Skeletal muscle cell (primary cell): Measurements from ENCODE around the gene ANK3.

Experiments
- DNase-seq: peaks from one replicate; pipeline ENCODE4 v3.0.0-alpha.2; 2010; ENCODE audit warnings: low read depth
- H3K4me3 ChIP-seq: 2 replicates; pipeline ENCODE4 v1.5.1; 2011; ENCODE audit warnings: low read depth, mild to moderate bottlenecking, control low read depth, low read length, moderate library complexity

The ANK3 gene

DNA sequence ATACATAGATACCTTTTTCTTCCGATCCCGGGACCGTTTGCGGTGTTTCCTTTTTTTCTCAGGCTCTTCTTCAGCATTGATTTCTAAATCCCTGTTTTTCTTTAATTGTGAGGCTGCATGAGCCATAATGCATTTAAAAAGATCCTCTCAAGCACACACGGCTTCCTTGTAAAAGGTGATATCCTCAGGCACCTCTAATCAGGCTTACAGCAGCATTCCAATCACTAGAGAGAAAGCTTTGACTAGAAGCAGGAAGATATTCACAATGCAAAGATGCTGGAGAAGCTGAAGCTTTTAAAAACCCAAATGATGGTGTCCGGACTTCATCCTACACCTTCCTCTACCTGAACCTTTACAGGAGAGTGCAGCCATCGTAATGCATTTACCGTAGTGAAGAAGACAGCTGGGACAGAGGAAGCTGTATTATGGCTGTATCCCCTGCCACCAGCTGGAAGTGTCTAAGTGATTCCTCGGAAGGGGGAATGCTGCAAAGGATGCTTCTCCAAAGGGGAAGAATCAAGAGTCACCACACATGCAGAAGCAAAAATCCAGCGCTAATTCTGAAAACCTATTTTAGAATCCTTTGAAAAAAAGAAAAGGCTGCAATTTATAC lies at the start of gene ANK3:
TSS of gene ANK3 (minus strand) at position 463 of the 613 bp plus-strand sequence. CDS start at position 126, 337 bp downstream.
- DNase-seq, result no peak
- no peak within 1 kb of the TSS for H3K4me3 ChIP-seq

DNA sequence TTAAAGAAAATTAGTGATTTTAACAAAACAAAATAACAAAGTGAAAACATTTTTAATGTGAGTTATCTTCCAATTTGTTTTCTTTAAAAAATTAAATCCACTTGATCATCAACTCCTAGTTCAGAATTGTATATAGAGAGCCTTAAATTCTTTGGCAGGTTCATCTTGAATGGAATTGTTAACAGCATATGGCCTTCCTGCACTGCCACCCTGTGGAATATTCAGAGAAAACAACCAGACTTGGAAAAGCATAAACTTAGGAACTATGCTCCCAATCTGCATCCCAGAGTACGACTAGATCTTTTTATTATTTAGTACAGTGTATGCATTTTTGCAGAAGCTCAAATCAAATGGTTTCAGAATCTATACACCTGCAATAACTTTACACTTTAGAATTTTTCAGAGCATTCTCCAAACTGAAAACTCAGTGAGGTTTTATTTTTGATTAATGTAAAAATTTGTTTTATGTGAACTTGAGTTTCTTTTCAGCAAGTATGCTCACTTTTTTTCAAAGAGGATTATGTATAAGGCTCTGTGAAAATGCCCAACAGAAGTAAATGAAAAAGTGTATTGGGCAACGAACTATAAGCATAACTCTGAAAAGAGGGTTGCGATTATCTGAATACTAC lies 44.9 kb upstream of the ANK3 start:
- H3K4me3 ChIP-seq, result no peak overlapping the region
- DNase-seq, result no peak

- no peak overlapping the region for H3K4me3 ChIP-seq
- DNase-seq, result peak; percentile 85
Observed at GRCh38 chr10:60433684-60434083, 44.0 kb upstream of the ANK3 start.

GRCh38 chr10:60430836-60431597 lies 41.3 kb upstream of the ANK3 start:
- no peak for DNase-seq
- H3K4me3 ChIP-seq, result no peak overlapping the region

DNA sequence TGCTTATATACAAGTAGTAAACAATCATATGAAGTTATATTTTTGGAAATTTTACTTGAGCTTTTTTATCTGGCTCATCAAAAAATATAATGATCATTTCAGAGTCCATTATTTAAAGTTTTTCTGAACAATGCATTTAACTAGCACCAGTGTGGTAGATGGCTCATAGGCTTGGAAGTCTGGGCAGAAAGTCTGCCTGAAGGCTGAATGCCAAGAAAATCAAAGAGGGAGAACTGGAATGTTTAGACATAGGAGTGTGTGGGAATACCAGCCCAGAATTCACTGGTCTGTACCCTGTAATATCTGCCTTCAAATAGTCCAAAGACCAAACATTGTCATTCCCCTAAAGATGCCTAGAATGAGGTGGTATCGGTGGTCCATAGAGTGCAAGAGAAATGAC lies 40.3 kb upstream of the ANK3 start:
- DNase-seq, result peak; percentile 66
- H3K4me3 ChIP-seq, result no peak overlapping the region

DNA sequence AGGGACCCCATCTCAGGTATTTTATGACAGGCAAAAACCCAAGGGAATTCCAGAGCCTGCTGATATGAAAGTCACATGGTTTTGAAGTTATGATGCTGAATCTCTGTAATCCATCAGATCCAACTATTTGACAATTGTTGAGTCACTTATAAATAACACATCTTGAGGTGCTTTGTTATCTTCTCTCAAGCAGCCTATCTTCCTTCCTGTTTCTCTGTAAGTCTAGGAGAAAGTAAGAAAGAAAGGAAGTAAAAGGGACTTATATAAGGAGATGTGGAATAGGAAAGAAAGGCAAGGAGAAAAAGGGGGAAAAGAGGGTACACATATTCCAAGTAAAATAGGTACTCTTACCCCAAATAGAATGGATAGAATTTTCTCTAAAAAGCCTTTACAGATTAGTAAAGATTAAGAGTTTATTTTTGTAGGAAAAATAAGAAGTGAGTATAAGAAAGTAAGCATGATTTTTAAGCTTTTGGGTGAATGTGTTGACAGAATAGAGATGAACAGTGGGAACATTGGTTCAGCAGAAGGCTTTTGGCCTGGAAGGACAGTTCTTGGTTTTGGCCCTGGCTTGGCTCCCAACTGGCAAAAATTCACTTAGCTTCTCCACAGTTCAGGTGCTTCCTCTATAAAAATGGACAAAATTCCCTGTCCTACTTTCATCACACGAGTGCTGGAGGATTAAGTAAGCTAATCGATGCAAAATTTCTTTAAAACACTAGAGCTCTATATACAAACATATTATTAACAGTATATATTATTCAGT lies 39.6 kb upstream of the ANK3 start:
- no peak for DNase-seq

GRCh38 chr10:60428387-60428737 lies 38.7 kb upstream of the ANK3 start:
- no peak for DNase-seq
- no peak overlapping the region for H3K4me3 ChIP-seq

More for the DNA sequence above, 39.6 kb upstream of the ANK3 start:
- no peak overlapping the region for H3K4me3 ChIP-seq

DNA sequence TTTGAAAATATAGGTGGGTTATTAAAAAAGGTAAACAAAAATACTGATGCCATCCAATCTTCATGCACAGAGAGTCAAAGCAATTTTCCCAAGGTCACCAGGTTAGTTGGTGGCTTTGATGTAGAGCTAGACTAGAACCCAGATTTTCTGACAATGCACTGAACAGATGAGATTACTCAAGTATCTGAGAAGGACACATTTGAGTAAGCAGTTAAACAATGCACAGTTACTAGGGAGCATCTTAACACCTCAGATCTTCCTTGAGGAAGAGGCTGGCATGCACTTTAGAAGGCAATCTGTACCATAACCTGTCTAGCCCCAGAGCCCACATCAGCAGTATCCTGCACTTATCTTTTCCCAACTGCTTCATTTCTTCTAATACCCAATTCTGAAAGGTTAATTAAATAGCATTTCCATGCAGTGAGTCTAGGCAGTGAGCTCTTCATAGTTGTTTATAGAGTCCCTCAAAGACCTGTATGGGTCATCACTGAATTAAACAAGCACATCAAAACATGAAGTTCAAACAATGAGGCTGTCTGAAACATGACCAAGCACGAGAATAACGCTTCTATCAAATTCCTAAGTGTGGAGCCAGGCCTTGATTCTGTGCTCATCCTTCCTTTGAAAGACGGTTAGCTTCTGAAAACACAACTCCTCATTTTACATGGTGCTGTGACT lies 38.2 kb upstream of the ANK3 start:
- H3K4me3 ChIP-seq, result no peak overlapping the region
- DNase-seq, result no peak

DNA sequence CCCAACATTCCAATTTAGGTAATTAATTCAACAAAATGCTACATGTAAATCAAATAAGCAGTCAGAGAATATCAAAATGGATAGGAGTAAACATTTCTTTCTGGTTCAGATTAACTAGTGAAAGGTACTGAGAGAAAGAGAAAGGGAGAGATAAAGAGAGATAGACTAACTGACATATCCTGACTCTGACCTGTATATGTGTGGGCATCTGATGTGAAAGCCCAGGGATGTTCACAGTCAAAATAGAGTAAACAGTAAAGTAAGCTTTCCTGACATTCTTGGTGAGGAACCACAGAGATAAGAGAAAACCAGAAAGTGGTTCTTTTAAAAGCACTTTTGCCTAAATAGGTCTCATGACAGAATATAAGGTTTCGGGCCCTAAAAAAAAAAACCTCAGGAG lies 37.5 kb upstream of the ANK3 start:
- no peak overlapping the region for H3K4me3 ChIP-seq
- DNase-seq, result no peak

GRCh38 chr10:60426425-60426824 lies 36.8 kb upstream of the ANK3 start:
- DNase-seq, result peak; percentile 84
- no peak overlapping the region for H3K4me3 ChIP-seq

GRCh38 chr10:60425392-60426110 lies 35.9 kb upstream of the ANK3 start:
- no peak overlapping the region for H3K4me3 ChIP-seq
- peak; percentile 77 for DNase-seq

DNA sequence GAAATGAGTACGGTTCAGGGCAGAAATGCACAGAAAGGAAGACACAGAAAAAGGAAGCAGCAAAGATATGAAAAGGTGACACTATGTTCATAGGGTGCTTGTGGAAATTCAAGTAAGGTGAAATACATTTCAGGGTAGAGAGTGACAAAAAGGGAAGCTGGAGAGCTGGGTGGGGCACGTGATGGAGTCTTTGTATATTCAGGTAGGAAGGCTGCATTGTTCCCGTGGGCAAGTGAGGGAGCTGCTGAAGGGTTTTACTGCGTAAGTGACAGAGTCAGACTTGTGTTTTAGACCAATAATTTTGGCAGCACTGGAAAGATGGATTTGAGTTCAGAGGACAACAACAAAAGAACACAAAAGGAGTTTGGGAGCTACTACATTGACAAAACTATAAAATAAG lies 35.3 kb upstream of the ANK3 start:
- H3K4me3 ChIP-seq, result no peak overlapping the region
- no peak for DNase-seq

DNA sequence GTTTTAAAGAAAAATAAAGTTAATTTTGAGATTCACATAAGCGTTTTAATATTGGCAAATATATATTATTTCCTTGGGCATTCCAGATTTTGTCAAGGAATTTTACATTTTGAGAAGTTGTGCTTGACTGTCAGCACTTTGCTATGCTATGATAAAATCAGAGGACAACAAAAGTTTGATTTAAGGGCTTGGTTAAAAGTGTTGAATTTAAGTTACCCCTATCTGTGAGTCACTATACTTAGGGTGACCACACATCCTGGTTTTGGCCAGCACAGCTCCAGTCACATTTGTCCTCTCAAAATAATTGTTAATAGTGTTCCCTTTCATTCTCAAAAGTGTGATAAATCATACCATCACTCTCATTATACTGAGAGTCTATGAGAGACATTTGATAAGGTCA lies 34.2 kb upstream of the ANK3 start:
- no peak for DNase-seq
- H3K4me3 ChIP-seq, result no peak overlapping the region

- H3K4me3 ChIP-seq, result no peak overlapping the region
- DNase-seq, result no peak
Observed at GRCh38 chr10:60422809-60423208, 33.1 kb upstream of the ANK3 start.

DNA sequence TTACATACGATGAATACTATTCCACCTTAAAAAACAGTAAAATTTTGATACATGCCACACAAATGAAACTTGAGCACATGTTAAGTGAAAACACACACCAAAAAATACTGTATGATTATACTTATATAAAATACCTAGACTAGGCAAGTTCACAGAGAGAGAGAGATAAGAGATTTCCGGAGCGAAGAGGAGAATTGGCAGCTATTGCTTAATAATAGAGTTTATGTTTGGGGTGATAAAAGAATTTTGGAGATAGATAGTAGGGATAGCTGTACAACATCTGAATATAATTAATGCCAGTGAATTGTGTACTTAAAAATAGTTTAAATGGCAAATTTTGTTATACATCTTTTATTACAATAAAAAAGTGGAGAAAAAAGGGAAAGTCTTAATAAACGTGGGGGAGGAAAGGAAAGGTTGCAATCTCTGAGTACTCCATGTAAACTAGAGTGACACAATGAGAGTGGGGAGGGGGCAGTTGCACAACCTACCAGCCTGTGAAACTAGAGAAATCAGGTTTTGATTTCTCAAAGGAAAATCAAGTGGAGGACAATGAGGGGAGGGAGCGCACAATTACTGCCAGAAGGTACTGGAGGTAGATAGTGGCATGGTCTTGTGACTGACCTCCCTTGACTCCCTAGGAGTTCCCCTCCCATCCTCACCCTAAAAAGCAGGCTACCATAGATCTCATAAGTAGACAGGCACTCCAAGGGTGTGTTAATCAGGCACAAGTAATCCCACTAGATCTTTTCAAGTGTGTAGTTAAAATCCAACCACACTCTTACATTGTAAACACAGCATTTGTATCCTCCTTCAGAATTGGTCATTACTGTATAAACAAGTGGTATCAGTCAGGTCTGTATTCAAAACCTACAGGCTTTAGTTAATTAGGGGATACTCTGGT lies 31.6 kb upstream of the ANK3 start:
- H3K4me3 ChIP-seq, result no peak overlapping the region
- DNase-seq, result no peak

DNA sequence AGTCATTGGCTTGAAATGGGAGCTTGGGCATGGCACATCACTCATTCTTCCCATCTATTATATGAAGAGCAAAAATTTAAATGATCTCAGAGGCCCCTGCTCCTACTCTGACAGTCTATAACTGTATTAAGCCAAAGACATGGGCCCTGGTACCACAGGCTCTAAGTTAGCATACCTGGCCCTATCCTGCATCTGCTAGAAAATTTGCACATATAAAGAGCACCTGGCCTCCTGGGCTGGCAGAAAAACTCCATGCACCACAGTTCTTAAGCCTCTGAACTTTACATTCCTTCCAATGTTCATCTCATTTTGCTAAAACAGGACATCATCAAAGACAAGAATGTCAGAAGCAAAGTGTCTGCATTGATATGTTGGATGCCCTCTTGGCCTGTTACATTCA lies 29.6 kb upstream of the ANK3 start:
- H3K4me3 ChIP-seq, result no peak overlapping the region
- DNase-seq, result no peak

DNA sequence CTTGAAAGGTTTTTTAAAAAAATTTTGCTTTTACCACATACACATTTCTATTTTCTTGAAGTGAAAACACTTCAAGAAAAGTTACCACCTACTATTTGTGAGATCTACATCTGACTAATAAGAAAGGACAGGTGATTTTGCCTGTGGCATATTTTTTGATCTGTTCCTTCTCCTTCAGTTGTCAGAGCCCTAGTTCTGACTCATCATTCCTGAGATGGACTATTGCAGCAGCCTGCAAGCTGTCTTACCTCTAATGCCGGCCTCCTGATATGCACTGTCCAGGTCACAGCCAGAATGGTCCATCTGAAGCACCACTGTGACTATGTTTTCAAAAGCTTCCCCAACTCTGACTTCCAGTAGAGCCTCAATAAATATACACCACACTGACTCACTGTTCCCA lies 28.2 kb upstream of the ANK3 start:
- H3K4me3 ChIP-seq, result no peak overlapping the region
- no peak for DNase-seq

DNA sequence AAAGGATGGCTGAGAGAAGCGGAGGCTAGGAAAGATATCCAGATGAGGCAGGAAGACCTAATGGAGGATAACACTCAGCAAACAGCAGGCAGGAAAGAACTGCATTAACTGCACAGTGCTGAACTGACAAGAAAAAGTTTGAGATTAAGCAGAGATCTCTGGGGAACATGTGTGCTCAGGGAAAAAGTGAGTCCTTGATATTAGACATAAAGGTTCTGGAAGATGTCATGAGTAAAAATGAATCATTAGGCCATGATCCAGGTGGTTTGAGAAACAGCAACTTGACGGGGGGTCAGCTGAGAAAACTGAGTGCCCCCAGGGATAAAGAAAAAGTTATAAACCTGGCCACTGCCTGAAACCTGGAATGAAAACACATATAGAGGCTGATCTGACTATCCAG lies 27.3 kb upstream of the ANK3 start:
- H3K4me3 ChIP-seq, result no peak overlapping the region
- no peak for DNase-seq
